GM19239 (cell line): ENCODE data around the gene WFDC8.

Source experiments
- DNase-seq: peaks from one replicate; pipeline ENCODE4 v3.0.0; 2011; ENCODE audit warnings: low spot score; ENCODE audit not compliant: insufficient read length
- FAIRE-seq: peaks from 2 replicates; lab custom pipeline; 2011; peaks lifted over from hg19 to GRCh38; lab: Jason Lieb, UNC

WFDC8 gene

DNA sequence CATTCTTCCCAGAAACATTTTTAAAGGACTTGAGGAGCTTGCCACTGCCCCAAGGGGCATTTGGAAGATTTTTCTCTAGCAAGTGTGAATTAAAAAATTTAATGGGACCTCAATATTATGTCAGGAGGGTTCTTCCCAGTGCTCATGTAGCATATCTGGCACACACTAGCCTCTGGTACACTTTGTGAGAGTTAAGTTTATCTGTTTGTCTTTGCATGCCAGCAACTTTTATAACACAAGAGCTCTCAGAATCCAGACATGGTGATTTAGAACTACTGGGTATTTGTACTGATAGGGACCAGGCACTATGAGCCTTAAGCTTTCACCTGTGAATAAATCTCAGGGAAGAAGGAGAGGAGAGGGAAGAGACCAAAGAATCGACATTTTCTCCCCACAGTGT is 76.5 kb downstream of the WFDC8 start:
- FAIRE-seq (no peak), DNase-seq (no peak)
